ENCODE results near the gene DHX35.

DHX35 gene

GRCh38 chr20:38927902-38928578 is 34.1 kb upstream of the DHX35 start:
- H3K9me3 ChIP-seq (ENCODE audit: control insufficient read depth in 1 of 2, low read length in 2 of 2), result no peaks in the 10 kb centered on the region
- H3K27ac ChIP-seq (ENCODE audit: low read length), result peak overlapping the region; percentile 86
- peak overlapping the region; percentile 75 to 94 for H3K4me3 ChIP-seq (ENCODE audit: low read depth in 1 of 2, low read length in 2 of 2)
- no peaks in the 10 kb centered on the region for H3K27me3 ChIP-seq (ENCODE audit: low read depth, low read length)
- no peaks in the 10 kb centered on the region for H3K36me3 ChIP-seq (ENCODE audit: control insufficient read depth in 1 of 2, insufficient read depth in 2 of 2, low read length in 2 of 2)
- H3K4me1 ChIP-seq (ENCODE audit: control insufficient read depth in 1 of 2, insufficient read depth in 2 of 2, low read length in 2 of 2), result peaks cover 0 to 13% of the 10 kb centered on the region in 2 donors

GRCh38 chr20:38930242-38930569 is 31.9 kb upstream of the DHX35 start:
- H3K36me3 ChIP-seq (ENCODE audit: control insufficient read depth in 1 of 2, insufficient read depth in 2 of 2, low read length in 2 of 2), result no peaks in the 10 kb centered on the region
- peak overlapping the region; percentile 30 to 94 for H3K4me3 ChIP-seq (ENCODE audit: low read depth in 1 of 2, low read length in 2 of 2)
- no peaks in the 10 kb centered on the region for H3K9me3 ChIP-seq (ENCODE audit: control insufficient read depth in 1 of 2, low read length in 2 of 2)
- H3K27ac ChIP-seq (ENCODE audit: low read length), result peak overlapping the region; percentile 56
- peaks cover 0 to 16% of the 10 kb centered on the region in 2 donors for H3K4me1 ChIP-seq (ENCODE audit: control insufficient read depth in 1 of 2, insufficient read depth in 2 of 2, low read length in 2 of 2)
- no peaks in the 10 kb centered on the region for H3K27me3 ChIP-seq (ENCODE audit: low read depth, low read length)

GRCh38 chr20:38931984-38932383 is 30.2 kb upstream of the DHX35 start:
- H3K9me3 ChIP-seq (ENCODE audit: control insufficient read depth in 1 of 2, low read length in 2 of 2), result no peaks in the 10 kb centered on the region
- H3K27ac ChIP-seq (ENCODE audit: low read length), result peak overlapping the region; percentile 67
- H3K4me1 ChIP-seq (ENCODE audit: control insufficient read depth in 1 of 2, insufficient read depth in 2 of 2, low read length in 2 of 2), result peaks cover 0 to 26% of the 10 kb centered on the region in 2 donors
- H3K4me3 ChIP-seq (ENCODE audit: low read depth in 1 of 2, low read length in 2 of 2), result peak overlapping the region in 1 of 2 donors; percentile 94
- H3K36me3 ChIP-seq (ENCODE audit: control insufficient read depth in 1 of 2, insufficient read depth in 2 of 2, low read length in 2 of 2), result peaks cover 0 to 2% of the 10 kb centered on the region in 2 donors
- H3K27me3 ChIP-seq (ENCODE audit: low read depth, low read length), result no peaks in the 10 kb centered on the region

GRCh38 chr20:38932457-38933120 is 29.6 kb upstream of the DHX35 start:
- H3K27ac ChIP-seq (ENCODE audit: low read length), result peak overlapping the region; percentile 67
- H3K36me3 ChIP-seq (ENCODE audit: control insufficient read depth in 1 of 2, insufficient read depth in 2 of 2, low read length in 2 of 2), result peaks cover 0 to 8% of the 10 kb centered on the region in 2 donors
- peak overlapping the region in 1 of 2 donors; percentile 94 for H3K4me3 ChIP-seq (ENCODE audit: low read depth in 1 of 2, low read length in 2 of 2)
- H3K27me3 ChIP-seq (ENCODE audit: low read depth, low read length), result no peaks in the 10 kb centered on the region
- H3K4me1 ChIP-seq (ENCODE audit: control insufficient read depth in 1 of 2, insufficient read depth in 2 of 2, low read length in 2 of 2), result peaks cover 0 to 29% of the 10 kb centered on the region in 2 donors
- H3K9me3 ChIP-seq (ENCODE audit: control insufficient read depth in 1 of 2, low read length in 2 of 2), result no peaks in the 10 kb centered on the region

- no peaks in the 10 kb centered on the region for H3K27me3 ChIP-seq (ENCODE audit: low read depth, low read length)
- H3K9me3 ChIP-seq (ENCODE audit: control insufficient read depth in 1 of 2, low read length in 2 of 2), result no peaks in the 10 kb centered on the region
- H3K4me3 ChIP-seq (ENCODE audit: low read depth in 1 of 2, low read length in 2 of 2), result no peak overlapping the region
- peaks cover 0 to 47% of the 10 kb centered on the region in 2 donors for H3K4me1 ChIP-seq (ENCODE audit: control insufficient read depth in 1 of 2, insufficient read depth in 2 of 2, low read length in 2 of 2)
- H3K36me3 ChIP-seq (ENCODE audit: control insufficient read depth in 1 of 2, insufficient read depth in 2 of 2, low read length in 2 of 2), result peaks cover 0 to 18% of the 10 kb centered on the region in 2 donors
- no peak overlapping the region for H3K27ac ChIP-seq (ENCODE audit: low read length)
Measured at GRCh38 chr20:38934530-38934929, 27.6 kb upstream of the DHX35 start.

- Histone ChIP-seq H3K9me3 (ENCODE audit: control insufficient read depth in 1 of 2, low read length in 2 of 2) (no peaks in the 10 kb centered on the region), H3K27me3 (ENCODE audit: low read depth, low read length) (no peaks in the 10 kb centered on the region), H3K4me3 (ENCODE audit: low read depth in 1 of 2, low read length in 2 of 2) (no peak overlapping the region), H3K4me1 (ENCODE audit: control insufficient read depth in 1 of 2, insufficient read depth in 2 of 2, low read length in 2 of 2) (peaks cover 0 to 54% of the 10 kb centered on the region in 2 donors), H3K36me3 (ENCODE audit: control insufficient read depth in 1 of 2, insufficient read depth in 2 of 2, low read length in 2 of 2) (peaks cover 2 to 25% of the 10 kb centered on the region in 2 donors), H3K27ac (ENCODE audit: low read length) (peak overlapping the region; percentile 53)
Measured at GRCh38 chr20:38935285-38935684, 26.9 kb upstream of the DHX35 start.

GRCh38 chr20:38935967-38936407 is 26.2 kb upstream of the DHX35 start:
- Histone ChIP-seq H3K27me3 (ENCODE audit: low read depth, low read length) (no peaks in the 10 kb centered on the region), H3K36me3 (ENCODE audit: control insufficient read depth in 1 of 2, insufficient read depth in 2 of 2, low read length in 2 of 2) (peaks cover 9 to 25% of the 10 kb centered on the region in 2 donors), H3K4me1 (ENCODE audit: control insufficient read depth in 1 of 2, insufficient read depth in 2 of 2, low read length in 2 of 2) (peaks cover 0 to 57% of the 10 kb centered on the region in 2 donors), H3K4me3 (ENCODE audit: low read depth in 1 of 2, low read length in 2 of 2) (no peak overlapping the region), H3K9me3 (ENCODE audit: control insufficient read depth in 1 of 2, low read length in 2 of 2) (no peaks in the 10 kb centered on the region), H3K27ac (ENCODE audit: low read length) (peak overlapping the region; percentile 53)

GRCh38 chr20:38937000-38937399 is 25.1 kb upstream of the DHX35 start:
- H3K36me3 ChIP-seq (ENCODE audit: control insufficient read depth in 1 of 2, insufficient read depth in 2 of 2, low read length in 2 of 2), result peaks cover 9 to 25% of the 10 kb centered on the region in 2 donors
- H3K27me3 ChIP-seq (ENCODE audit: low read depth, low read length), result no peaks in the 10 kb centered on the region
- H3K27ac ChIP-seq (ENCODE audit: low read length), result no peak overlapping the region
- H3K4me3 ChIP-seq (ENCODE audit: low read depth in 1 of 2, low read length in 2 of 2), result no peak overlapping the region
- H3K9me3 ChIP-seq (ENCODE audit: control insufficient read depth in 1 of 2, low read length in 2 of 2), result no peaks in the 10 kb centered on the region
- peaks cover 0 to 57% of the 10 kb centered on the region in 2 donors for H3K4me1 ChIP-seq (ENCODE audit: control insufficient read depth in 1 of 2, insufficient read depth in 2 of 2, low read length in 2 of 2)

GRCh38 chr20:38937978-38938473 is 24.1 kb upstream of the DHX35 start:
- no peak overlapping the region for H3K4me3 ChIP-seq (ENCODE audit: low read depth in 1 of 2, low read length in 2 of 2)
- no peak overlapping the region for H3K27ac ChIP-seq (ENCODE audit: low read length)
- H3K36me3 ChIP-seq (ENCODE audit: control insufficient read depth in 1 of 2, insufficient read depth in 2 of 2, low read length in 2 of 2), result peaks cover 9 to 25% of the 10 kb centered on the region in 2 donors
- peaks cover 0 to 53% of the 10 kb centered on the region in 2 donors for H3K4me1 ChIP-seq (ENCODE audit: control insufficient read depth in 1 of 2, insufficient read depth in 2 of 2, low read length in 2 of 2)
- no peaks in the 10 kb centered on the region for H3K27me3 ChIP-seq (ENCODE audit: low read depth, low read length)
- no peaks in the 10 kb centered on the region for H3K9me3 ChIP-seq (ENCODE audit: control insufficient read depth in 1 of 2, low read length in 2 of 2)

GRCh38 chr20:38939686-38940085 is 22.5 kb upstream of the DHX35 start:
- Histone ChIP-seq H3K4me1 (ENCODE audit: control insufficient read depth in 1 of 2, insufficient read depth in 2 of 2, low read length in 2 of 2) (peaks cover 0 to 52% of the 10 kb centered on the region in 2 donors), H3K9me3 (ENCODE audit: control insufficient read depth in 1 of 2, low read length in 2 of 2) (no peaks in the 10 kb centered on the region), H3K36me3 (ENCODE audit: control insufficient read depth in 1 of 2, insufficient read depth in 2 of 2, low read length in 2 of 2) (peaks cover 14 to 25% of the 10 kb centered on the region in 2 donors), H3K4me3 (ENCODE audit: low read depth in 1 of 2, low read length in 2 of 2) (no peak overlapping the region), H3K27me3 (ENCODE audit: low read depth, low read length) (no peaks in the 10 kb centered on the region), H3K27ac (ENCODE audit: low read length) (no peak overlapping the region)

- Histone ChIP-seq H3K27ac (ENCODE audit: low read length) (no peak overlapping the region), H3K9me3 (ENCODE audit: control insufficient read depth in 1 of 2, low read length in 2 of 2) (no peaks in the 10 kb centered on the region), H3K4me3 (ENCODE audit: low read depth in 1 of 2, low read length in 2 of 2) (no peak overlapping the region), H3K4me1 (ENCODE audit: control insufficient read depth in 1 of 2, insufficient read depth in 2 of 2, low read length in 2 of 2) (peaks cover 0 to 45% of the 10 kb centered on the region in 2 donors), H3K27me3 (ENCODE audit: low read depth, low read length) (no peaks in the 10 kb centered on the region), H3K36me3 (ENCODE audit: control insufficient read depth in 1 of 2, insufficient read depth in 2 of 2, low read length in 2 of 2) (peaks cover 14 to 25% of the 10 kb centered on the region in 2 donors)
Measured at GRCh38 chr20:38940644-38941043, 21.5 kb upstream of the DHX35 start.
